Lower lobe of right lung (tissue), 2 donors: ENCODE results near the gene RECQL. TPM values are rescaled to one million over a fixed set of nuclear protein-coding genes. Genes with fewer than 3 reads are reported as not detected.

Experiments used
- ATAC-seq, 2 donors: fragments of 200-7000 bp; cut with Tn5 transposase; one replicate each; pipeline ENCODE4 v1.9.1; 2020 to 2022; ENCODE audit warnings: mild to moderate bottlenecking in 2 of 2, moderate library complexity in 2 of 2
- DNase-seq: peaks from one replicate; pipeline ENCODE4 v3.0.0-alpha.2; 2020
- H3K27ac ChIP-seq: fragments of 200-600 bp; one replicate; pipeline ENCODE4 v1.8.0; 2022
- H3K27me3 ChIP-seq: fragments of 200-600 bp; one replicate; pipeline ENCODE4 v1.8.0; 2022; ENCODE audit warnings: low read depth
- H3K36me3 ChIP-seq: fragments of 200-600 bp; one replicate; pipeline ENCODE4 v1.8.0; 2022; ENCODE audit warnings: mild to moderate bottlenecking
- H3K4me1 ChIP-seq: fragments of 200-600 bp; one replicate; pipeline ENCODE4 v1.8.0; 2022
- H3K4me3 ChIP-seq: fragments of 200-600 bp; one replicate; pipeline ENCODE4 v1.8.0; 2022; ENCODE audit warnings: mild to moderate bottlenecking
- H3K9me3 ChIP-seq: fragments of 200-600 bp; one replicate; pipeline ENCODE4 v1.8.0; 2022
- CTCF ChIP-seq: fragments of 200-600 bp; IDR thresholded peaks from one replicate; pipeline ENCODE4 v1.8.0; 2022; ENCODE audit warnings: antibody characterized with exemption, mild to moderate bottlenecking
- intact Hi-C: fragments of 100-400 bp; cut with DNase I; formaldehyde crosslinking; loops from one replicate; pipeline ENCODE4 v1.11.0; 2022
- total RNA-seq: library from RNA; stranded (reverse); fragmentation: NEBNext Ultra II Directional; extraction: Animal tissue kit (Norgen Biotek cat#: 25700); gene quantifications from one replicate; pipeline ENCODE4 v1.2.1, GENCODE V29; 2021
- donor health status: DM: no; HTN: yes; CAD: no; lungs with severe emphysema.

Gene RECQL
- total RNA-seq, 1 donor from 2014 or later, result 30.0 TPM

- H3K9me3 ChIP-seq, result no peaks in the 10 kb centered on the region
- ATAC-seq, result no peak
These were observed 4.5 kb upstream of the RECQL start for GRCh38 chr12:21505888-21506287.

GRCh38 chr12:21502872-21503271, 1.4 kb upstream of the RECQL start:
- DNase-seq (no peak), ATAC-seq (no peak)
- Histone ChIP-seq H3K4me1 (peaks cover 52% of the 10 kb centered on the region), H3K9me3 (no peaks in the 10 kb centered on the region), H3K27me3 (no peaks in the 10 kb centered on the region), H3K27ac (no peak overlapping the region), H3K4me3 (peak overlapping the region; percentile 90), H3K36me3 (peaks cover 19% of the 10 kb centered on the region)
- intact Hi-C loops, result no loop called here
- no peak for TF ChIP-seq CTCF

More at GRCh38 chr12:21505888-21506287, 4.5 kb upstream of the RECQL start:
- DNase-seq, result no peak
- Histone ChIP-seq H3K27me3 (no peaks in the 10 kb centered on the region), H3K27ac (no peak overlapping the region), H3K4me3 (no peak overlapping the region), H3K36me3 (peaks cover 27% of the 10 kb centered on the region), H3K4me1 (peaks cover 37% of the 10 kb centered on the region)
- TF ChIP-seq CTCF, result no peak
- intact Hi-C loops, result no loop called here

GRCh38 chr12:21502164-21502496, 695 bp upstream of the RECQL start:
- Histone ChIP-seq H3K27ac (peak overlapping the region; percentile 94), H3K27me3 (no peaks in the 10 kb centered on the region), H3K36me3 (peaks cover 19% of the 10 kb centered on the region), H3K9me3 (no peaks in the 10 kb centered on the region), H3K4me3 (peak overlapping the region; percentile 90), H3K4me1 (peaks cover 51% of the 10 kb centered on the region)
- DNase-seq (peak; percentile 54), ATAC-seq (peak; percentile 44 to 56)
- intact Hi-C loops, result no loop called here
- TF ChIP-seq CTCF, result no peak

GRCh38 chr12:21500786-21501257, 613 bp downstream of the RECQL start:
- TF ChIP-seq CTCF, result no peak
- intact Hi-C loops, result no loop called here
- DNase-seq, result no peak

GRCh38 chr12:21499765-21500164, 1.7 kb downstream of the RECQL start:
- Histone ChIP-seq H3K4me1 (peaks cover 41% of the 10 kb centered on the region), H3K36me3 (peaks cover 39% of the 10 kb centered on the region), H3K9me3 (no peaks in the 10 kb centered on the region), H3K4me3 (no peak overlapping the region), H3K27ac (no peak overlapping the region), H3K27me3 (no peaks in the 10 kb centered on the region)
- no peak for ATAC-seq
- DNase-seq, result no peak
- intact Hi-C loops, result no loop called here
- TF ChIP-seq CTCF, result no peak

More at GRCh38 chr12:21500786-21501257, 613 bp downstream of the RECQL start:
- peaks cover 41% of the 10 kb centered on the region for H3K4me1 ChIP-seq
- H3K9me3 ChIP-seq, result no peaks in the 10 kb centered on the region
- ATAC-seq, result no peak
- H3K36me3 ChIP-seq, result peaks cover 31% of the 10 kb centered on the region
- peak overlapping the region; percentile 90 for H3K4me3 ChIP-seq
- H3K27ac ChIP-seq, result peak overlapping the region; percentile 94
- H3K27me3 ChIP-seq, result no peaks in the 10 kb centered on the region

GRCh38 chr12:21485998-21486397, 15.4 kb downstream of the RECQL start:
- Histone ChIP-seq H3K4me1 (no peaks in the 10 kb centered on the region), H3K9me3 (no peaks in the 10 kb centered on the region), H3K4me3 (no peak overlapping the region), H3K27ac (no peak overlapping the region), H3K27me3 (no peaks in the 10 kb centered on the region), H3K36me3 (peaks cover 74% of the 10 kb centered on the region)
- DNase-seq (no peak), ATAC-seq (no peak)
- TF ChIP-seq CTCF, result no peak
- intact Hi-C loops, result no loop called here
